ENCODE results near the gene ACOXL.
"Not testable (repeated sequence)": the region's sequence is repeated elsewhere in the genome, so short reads cannot be mapped to it uniquely, and the experiment has no call there.

Gene ACOXL

DNA sequence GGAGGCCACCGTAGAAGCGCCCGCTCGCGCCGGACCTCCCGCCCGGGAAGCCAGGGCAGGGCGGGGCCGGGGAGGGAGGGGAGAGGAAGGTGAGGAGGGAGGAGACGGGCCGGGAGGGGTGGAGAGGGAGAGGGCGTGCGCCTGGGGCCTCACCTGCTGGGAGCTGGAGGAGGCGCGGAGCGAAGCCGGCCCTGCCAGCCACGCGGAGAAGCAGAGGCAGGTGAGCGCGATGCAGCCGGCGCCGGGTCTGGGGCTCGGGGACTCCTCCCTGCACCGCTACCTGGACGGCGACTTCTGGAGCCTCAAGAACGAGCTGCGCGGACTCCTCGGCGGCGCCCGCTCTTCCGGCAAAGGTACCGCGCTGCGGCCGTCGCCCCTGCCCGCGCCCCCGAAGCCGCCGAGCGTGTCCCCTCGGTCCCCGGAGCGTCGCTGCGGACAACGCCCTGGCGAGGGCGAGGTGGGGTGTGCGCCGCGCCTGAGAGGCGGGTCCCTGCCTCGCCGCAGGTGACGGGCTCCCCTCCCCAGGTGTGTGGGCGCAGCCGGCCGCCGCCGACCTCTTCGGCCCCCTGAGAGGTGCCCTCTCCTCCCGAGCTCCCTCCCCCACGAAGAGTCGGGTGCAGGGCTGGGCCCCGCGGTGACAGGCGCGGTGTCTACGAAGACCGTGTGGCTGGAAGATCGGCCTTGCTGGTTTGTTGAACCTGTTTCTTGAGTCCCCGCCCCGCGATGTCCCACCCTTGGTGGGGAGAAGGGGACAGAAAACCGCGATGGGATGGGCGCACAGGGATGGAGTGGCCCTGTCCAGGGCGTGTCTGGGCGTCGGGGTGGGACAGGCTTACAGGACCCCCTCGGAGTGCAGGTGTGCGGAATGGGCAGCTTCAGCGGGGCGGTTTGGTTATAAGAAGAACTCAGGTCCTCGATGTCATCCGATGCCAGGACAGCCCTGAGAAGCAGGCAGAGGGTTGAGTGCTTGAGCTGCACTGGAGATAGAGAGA, at the start of gene ACOXL:
TSS of gene ACOXL (plus strand) at position 152 of the 992 bp plus-strand sequence. CDS start 35,817 bp downstream, outside the sequence.
- no peak for DNase-seq

DNA sequence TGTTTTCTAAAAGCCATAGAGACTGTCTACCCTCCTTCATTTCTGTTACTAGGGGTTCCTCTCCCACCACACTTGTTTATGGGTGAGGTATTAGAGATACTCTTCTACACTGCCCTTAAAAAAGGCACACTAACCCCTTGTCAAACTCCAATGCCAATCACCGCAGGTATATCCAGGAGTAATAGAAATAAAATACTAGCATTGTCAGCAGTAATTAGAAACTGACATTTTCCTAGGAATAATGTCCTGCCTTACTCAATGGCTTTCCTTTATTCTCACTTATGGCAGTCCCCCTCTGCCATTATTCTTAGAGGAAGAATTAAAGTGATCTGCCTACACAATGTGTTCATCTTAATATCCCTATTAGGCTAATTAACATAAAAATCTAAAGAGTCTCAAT, 49.5 kb upstream of the ACOXL start:
- DNase-seq: no peak

DNA sequence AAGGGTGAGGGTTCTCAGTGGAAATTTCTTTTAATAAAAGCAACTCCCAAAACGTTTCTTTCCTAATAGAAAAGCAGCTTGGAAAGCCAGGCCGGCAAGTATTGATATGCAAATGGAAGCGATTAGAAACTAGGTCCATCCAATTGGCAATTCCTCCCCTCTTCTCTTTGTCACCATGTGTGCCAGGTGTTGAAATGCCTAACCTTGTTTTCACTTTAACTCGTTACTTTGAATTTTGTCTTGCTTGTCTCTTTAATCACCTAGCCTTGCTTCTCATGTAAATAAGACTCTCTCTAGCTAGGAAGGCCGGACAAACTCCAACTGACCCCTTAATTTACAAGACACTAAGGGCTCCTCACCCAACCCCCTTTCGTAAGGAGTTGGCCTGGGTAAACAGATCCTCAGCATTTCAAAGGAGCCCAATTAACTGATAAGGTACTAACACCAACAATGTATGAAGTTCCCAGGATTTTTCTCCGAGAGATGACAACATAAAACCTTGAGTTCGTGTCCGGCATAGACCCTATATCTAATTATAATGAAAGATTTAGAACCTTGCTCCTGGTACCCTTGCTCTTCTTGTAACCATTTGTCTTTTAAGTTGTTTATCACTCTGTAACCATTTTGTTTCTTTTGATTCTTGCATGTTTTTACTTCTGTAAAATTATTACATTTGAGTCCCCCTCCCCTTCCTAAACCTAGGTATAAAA, 44.4 kb upstream of the ACOXL start:
- DNase-seq: not testable (repeated sequence)

DNA sequence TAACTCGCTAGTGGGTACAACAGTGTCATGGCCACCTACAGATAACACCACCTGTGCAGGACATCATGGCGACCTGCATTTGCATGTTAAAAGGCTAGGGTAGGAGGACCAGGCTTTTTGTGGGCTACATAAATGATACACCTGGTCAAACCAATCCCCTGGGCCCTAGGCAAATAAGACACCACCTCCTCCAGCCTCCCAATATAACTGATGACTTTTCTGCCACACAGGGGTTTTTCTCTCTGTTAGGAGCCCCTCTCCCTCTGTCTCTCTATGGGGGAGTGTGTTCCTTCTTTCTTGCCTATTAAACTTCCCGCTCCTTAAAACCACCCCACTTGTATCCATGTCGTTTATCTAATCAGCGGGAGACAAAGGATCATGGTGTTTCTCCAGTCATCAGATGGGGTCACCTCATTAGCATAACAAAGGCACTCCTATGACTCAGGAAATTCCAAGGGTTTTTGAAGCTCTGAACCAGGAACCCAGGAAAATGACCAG, 43.7 kb upstream of the ACOXL start:
- no peak for DNase-seq

DNA sequence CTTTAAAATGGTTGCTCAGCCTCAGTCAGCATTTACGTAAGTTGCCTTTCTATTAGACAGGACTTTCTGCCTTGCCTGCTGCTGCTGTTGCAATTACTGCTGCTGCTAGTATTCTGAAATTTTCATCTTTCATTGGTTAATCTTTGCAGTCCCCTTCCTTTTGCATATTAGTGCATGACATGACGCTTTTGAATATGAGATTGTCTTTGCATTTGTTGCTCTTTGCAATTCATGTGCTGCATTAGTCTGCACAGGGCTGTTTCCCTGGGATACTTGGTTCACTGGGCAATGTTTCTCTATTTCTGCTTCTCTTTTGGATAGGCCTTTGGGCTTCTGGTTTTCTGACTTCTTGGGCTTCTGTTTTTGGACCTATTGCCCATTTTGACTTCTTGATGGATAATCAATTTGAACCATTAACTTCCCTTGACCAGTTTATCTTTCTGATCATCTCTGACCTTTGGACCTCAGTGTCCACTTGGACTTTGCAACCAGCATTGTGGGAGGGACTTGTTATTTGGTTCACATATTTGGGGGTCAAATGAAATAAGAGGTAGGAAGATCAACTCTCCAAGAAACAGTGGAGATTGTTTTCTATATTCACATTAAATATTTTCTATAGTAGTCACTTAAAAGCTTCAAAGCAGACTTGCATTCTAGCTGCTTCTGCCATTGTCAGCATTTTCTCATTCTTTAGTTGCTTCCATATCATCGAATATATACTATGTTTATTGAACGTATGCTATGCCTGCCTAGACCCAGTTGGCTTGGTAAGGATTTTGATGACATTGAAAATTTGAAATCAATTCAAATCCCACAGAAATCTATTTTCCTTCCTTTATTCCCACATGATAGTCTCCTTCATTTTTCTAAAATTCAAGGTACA, 42.0 kb upstream of the ACOXL start:
- DNase-seq: no peak

DNA sequence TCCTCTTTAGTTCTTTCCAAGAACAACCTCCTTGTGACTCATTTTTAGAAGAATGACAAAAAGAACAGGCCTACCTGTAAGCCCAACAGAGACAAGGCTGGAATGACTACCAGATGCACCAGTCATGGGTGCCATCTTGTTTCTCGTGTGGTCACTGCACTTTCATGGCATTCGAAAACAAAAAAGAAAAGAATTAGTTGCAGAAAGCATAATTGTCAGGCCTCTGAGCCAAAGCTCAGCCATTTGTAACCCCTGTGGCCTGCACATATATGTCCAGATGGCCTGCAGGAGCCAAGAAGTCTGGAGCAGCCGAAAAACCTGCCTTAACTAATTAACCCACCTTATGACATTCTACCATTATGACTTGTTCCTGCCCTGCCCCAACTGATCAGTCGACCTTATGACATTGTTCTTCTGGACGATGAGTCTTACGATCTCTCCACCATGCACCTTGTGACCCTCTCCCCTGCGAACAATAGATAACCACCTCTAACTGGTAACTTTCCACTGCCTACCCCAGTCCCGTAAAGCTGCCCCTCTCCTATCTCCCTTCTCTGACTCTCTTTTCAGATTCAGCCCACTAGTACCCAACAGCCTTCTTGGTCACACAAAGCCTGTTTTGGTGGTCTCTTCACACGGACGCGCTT, 40.6 kb upstream of the ACOXL start:
- DNase-seq: no peak

DNA sequence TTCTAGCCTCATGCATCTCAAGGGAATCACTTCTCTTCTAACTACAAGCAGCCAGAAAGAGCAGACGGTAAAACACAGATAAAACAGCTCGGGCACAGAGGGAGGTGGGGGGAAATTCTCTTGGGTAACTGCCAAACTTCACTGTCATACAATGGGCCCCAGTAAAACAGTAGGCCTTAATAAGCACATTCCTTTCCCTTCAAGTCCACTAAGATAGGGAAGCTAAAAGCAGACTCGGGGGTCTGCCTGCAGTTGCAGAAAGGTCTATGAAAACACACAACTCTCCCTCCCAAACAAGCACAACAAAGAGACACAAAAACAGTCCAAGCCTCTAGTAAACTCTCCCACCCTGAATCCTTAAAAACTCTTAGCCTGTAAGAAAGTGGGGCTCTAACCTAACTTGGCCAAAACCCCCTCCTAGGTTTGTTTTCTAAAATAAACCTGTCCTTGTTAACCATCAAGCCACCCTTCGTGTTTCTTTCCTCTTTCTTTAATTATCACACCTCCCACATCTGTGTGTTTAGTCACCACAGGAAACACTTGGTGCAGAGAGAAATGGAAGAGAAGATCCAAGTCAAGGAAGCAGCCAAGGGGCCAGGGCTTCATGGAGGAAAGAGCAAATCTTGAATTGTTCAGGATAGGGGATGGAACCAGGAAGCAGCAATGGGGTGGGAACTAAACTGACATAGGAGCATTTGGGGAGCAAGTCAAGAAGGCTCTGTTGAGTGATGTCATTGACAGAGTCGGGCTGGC, 37.1 kb upstream of the ACOXL start:
- not testable (repeated sequence) for DNase-seq

DNA sequence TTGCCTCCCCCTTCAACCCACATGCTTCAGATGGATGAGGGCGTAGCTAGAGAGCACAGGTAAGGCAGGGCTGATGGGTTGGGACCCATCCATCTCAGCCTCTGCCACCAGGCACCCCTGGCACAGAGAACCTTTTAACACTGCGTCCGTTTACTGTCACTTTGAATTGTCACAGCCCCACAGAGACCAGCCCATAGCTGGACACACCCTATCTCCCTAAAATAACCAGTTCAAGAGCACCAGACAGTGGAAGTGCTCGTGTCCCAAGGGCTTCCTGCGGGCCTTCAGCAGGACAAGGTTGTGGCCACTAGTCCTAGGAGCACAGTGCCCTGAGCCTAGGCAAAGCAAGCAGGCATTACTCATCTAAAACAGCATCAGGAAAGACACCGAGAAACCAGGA, 34.1 kb upstream of the ACOXL start:
- not testable (repeated sequence) for DNase-seq

DNA sequence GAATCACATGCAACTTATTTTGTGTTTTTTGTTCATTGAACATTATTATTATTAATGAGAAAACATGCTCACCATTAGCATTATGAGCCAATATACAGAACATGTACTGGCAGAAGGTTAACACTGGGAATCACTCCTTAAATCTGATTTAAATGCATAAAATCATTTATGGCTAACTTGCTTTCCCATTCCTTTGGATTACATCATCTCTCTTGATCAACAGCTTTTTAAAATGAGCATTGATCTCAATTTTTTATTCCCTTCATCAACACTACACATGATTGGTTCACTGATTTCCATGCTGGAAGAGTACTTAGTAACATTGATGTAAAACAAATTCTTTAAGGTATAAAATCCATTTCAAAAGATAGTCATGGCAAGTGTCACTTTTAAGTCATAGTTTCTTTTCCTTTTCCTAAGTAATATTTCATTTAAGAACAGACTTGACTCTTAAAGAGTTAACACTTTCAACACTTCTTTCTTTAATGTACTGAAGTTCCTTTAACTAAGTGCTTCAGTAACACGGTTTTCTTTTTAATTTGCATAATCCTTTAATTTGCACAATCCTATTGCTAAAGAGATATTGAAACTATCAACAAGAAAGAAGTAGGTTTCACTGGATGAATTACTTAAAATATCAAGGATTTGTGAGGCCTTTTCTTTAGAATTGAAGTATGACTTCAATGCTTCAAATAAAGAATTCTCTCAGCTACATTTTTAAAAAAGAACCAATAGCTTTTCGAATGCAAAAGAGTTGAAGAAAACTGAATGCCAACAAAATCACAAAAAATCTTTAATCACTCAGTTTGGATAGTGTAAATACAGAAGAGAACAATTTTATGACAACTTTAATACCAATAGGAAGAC, 29.6 kb upstream of the ACOXL start:
- DNase-seq: no peak

DNA sequence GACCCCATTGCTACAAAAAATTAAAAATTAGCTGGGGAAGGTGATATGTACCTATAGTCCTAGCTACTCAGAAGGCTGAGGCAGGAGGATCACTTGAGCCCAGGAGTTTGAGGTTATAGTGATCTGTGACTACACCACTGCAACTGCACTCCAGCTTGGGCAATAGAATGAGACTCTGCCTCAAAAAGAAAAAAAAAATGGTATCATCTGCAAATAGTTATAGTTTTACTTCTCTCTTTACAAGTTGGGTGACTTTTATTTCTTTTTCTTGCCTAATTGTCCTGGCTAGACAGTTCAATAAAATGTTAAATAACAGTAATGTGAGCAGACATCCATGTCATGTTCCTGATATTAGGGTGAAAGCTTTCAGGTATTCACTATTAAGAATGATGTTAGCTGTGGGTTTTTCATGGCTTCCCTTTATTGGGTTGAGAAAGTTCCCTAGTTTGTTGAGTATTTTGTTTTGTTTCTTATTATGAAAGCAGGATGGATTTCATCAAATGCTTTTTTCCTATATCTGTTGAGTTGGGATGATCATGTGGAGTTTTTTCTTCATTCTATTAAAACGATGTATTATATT, 24.9 kb upstream of the ACOXL start:
- DNase-seq: no peak

DNA sequence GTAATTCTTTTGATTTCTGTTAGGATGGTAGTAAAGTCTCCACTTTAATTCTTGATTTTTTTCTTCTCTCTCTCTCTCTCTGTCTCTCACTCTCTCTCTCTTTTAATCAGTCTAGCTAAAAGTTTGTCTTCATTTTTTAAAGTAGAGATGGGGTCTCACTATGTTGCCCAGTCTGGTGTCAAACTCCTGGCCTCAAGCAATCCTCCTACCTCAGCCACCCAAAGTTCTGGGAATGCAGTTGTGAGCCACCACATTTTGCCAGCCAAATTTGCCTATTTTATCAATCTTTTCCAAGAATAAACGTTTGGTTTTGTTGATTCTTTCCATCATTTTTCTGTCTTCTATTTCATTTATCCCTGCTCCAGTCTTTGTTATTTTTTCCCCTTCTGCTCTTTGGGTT, 23.9 kb upstream of the ACOXL start:
- DNase-seq: no peak

DNA sequence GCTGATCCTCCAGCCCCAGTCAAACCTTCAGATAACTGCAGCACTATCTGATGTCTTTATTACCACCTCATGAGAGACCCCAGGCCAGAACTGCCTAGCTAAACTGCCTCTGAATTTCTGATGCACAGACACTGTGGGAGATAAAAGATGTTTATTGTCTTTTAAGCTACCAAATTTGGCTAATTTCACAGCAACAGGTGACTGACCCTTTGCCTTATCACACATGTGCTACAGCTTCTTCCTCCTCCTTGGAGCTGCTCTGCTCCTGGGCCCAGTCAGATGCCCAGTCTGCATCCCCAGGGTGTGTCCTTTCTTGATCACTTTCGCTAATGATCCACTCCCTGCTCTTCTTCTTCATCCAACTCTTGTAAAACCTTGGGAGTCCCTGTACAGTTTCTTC, 19.6 kb upstream of the ACOXL start:
- DNase-seq: no peak

DNA sequence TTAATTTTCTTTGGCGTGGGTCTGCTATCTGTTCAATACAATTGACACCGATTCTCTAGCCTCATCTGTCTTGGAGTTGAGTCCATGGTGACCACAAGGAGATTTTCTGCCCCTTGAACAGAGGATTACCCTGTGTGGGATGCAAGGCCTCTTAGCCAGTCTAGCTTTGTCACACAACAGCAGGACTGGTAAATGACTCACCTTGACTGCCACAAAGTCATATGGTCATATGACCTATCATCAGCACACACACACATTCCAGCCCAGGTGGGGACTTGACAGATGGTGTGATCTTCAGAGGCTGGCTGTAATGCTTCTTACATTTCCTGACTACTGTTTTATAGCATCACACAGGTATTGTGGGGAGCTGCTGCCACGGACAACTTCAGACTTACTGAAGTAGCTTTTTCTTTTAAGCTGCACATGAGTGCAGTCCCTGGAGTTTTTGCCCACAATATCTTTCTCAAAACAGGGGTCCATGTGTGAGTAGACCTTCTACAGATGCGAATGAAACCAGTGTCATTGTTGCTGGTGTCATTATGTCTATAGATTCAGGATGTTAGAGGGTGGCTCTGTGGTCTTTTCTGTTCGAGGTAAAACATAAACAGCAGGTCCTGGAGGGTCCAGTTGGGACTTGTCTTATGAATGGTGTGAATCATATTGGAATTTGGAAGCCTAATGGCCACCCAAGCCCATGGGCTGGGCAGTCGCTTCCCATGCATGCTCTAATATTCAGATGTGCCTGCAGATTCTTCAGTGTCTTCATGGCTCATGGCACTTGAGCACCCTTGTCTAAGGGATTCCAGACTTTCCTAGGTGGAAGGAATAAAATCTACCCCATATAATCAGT, 18.6 kb upstream of the ACOXL start:
- DNase-seq: no peak

DNA sequence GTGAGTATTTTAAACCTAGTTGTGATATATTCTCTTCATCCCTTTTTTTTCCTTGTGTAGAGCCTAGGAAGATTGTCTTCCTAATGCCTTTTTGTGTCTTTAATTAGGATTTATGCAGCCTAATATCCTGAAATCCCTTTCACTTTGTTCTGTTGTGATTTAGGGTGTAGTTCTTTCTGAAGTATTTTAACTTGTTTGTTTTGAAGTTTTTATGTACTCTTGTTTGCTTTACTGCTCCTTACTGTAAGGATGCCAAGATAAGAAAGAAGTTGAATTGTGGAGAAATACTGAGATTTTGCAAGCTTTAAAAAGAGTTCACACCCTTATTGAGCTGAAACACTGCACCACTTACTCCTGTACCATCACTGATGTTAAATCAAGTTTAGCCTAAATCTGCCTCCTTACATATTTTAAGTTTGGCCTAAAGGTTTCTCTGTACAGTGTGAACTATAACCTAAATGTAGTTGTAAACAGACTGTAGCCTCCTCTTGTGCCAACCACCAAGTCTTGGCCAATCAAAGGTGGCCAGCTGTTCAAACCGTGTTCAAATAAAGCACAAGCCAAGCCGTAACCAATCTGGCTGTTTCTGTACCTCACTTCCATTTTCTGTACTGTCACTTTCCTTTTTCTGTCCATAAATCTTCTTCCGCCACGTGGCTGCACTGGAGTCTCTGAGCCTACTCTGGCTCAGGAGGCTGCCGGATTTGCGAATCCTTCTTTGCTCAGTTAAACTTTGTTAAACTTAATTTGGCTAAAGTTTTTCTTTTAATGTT, 17.7 kb upstream of the ACOXL start:
- no peak for DNase-seq

DNA sequence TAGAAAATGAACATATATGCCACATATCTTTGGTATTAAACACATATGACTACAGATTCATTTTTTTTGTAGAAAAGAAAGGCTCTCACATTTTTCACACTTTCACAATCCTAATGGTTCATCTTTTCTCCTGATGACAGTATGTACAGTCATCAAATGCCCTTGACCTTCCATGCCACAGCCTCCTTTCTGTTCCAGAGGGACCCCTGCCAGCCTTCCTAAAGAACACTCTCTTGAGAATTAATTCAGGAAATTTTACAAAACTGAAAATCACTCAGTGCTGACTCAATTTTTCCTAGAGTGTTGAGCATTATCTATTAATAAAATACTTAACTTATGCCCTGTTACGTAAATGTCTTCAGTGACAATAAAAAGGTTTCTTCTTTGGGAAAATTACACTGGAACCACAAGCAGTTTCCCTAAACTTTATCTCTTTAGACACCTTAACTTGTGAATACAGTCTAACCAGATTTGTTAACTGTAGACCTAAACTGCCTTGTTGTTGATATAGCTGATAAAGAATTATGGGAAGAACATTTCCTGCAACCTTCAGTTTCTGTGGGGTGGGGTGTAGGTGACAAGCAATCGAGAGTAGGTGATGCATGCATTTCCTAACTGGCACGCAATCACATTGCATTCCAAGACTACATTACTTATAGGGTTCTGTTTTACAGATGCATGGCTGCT, 15.3 kb upstream of the ACOXL start:
- DNase-seq: no peak

DNA sequence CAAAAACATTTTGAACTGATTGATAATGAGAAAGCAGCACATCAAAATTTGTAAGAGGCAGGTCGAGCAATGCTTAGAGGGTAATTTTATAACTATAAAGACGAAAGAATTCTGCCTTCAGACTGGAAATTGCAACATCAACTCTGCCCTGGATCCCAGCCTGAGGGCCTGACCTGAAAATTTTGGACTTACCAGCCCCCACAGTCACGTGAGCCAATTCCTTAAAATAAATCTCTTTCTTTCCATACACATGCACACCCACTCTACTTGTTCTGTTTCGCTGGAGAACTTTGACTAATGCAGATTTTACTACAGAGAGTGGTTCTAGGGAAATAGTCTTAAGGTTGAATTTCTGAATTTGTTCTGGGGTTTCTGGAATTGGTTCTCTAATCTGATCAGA, 14.6 kb upstream of the ACOXL start:
- DNase-seq: no peak

DNA sequence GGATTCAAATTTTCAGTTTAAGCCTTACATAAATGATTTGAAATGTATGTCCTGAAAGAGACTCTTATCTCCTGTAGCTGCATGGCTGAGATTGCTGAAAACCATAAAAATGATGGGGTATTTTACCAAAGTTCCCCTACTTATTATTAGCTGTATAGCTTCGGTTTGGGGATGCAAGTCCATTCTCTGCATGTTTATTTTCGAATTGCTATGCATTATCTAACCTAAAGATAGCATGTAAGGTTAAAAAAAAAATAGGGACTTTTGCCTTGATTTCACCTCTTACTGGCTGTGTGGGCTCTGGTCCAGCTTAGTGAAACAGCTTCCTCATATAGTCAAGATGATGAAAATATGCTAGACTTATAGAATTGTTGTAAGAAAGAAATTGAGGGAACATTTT, 14.0 kb upstream of the ACOXL start:
- no peak for DNase-seq

DNA sequence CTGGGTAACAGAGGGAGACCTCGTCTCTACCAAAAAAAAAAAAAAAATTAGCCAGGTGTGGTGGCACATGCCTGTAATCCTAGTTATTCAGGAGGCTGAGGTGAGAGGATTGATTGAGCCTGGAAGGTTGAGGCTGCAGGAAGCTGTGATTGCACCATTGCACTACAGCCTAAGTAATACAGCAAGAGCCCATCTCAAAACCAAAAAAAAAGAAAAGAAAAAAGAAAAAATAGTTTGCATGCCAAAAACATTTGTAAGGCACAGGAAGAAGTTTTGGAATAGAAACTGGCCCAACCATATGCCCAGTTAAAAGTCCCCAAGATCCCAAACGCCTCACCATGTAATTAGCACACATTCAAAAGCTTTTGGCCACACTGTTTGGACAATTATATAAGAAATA, 13.4 kb upstream of the ACOXL start:
- no peak for DNase-seq

All from NCI-H187 treated with DMSO at 0.1 percent for 48 hours (cell line).